Fibroblast of lung (primary cell): Measurements from ENCODE around the gene PLEKHG1.

Source experiments
- CTCF ChIP-seq, 2 donors: IDR thresholded peaks in 1 of 2; conservative IDR thresholded peaks in 1 of 2; 1 replicate in 1 of 2; 2 replicates in 1 of 2; pipeline ENCODE4 v1.5.1; 2011 to 2012; ENCODE audit warnings: low read length in 2 of 2, control low read depth in 1 of 2, inconsistent platforms in 1 of 2, low read depth in 1 of 2, mild to moderate bottlenecking in 1 of 2
- EZH2 ChIP-seq: IDR thresholded peaks from 2 replicates; pipeline ENCODE4 v1.5.1; 2012; ENCODE audit warnings: low read length, control low read depth, mild to moderate bottlenecking; ENCODE audit errors: missing control alignments

GRCh38 chr6:150584596-150584995 is 15.1 kb upstream of the PLEKHG1 start:
- TF ChIP-seq CTCF (conservative IDR thresholded peaks at IDR 0.05 in 1 of 2, IDR thresholded peaks at IDR 0.05 in 1 of 2; ENCODE audit: low read depth in 1 of 2, low read length in 2 of 2): no peak
- no peak for TF ChIP-seq EZH2
